GM19324 (cell line): ENCODE measurements around the gene SLC35F2.
"Not testable (repeated sequence)": the region's sequence is repeated elsewhere in the genome, so short reads cannot be mapped to it uniquely, and the experiment has no call there.

Experiments
- ATAC-seq: cut with Tn5 transposase; IDR thresholded peaks from one replicate; pipeline ENCODE4 v1.9.1; 2021; ENCODE audit warnings: mild to moderate bottlenecking, moderate library complexity; ENCODE audit not compliant: unreplicated experiment, low FRiP score

SLC35F2 gene

GRCh38 chr11:107858217-107859070 lies at the start of gene SLC35F2:
Gene SLC35F2 (minus strand): TSS chr11:107858787. CDS start chr11:107858767, 20 bp downstream.
- ATAC-seq, result peak; percentile 93

GRCh38 chr11:107908211-107908610 lies 49.6 kb upstream of the SLC35F2 start:
- ATAC-seq, result no peak

GRCh38 chr11:107898270-107898669 lies 39.7 kb upstream of the SLC35F2 start:
- no peak for ATAC-seq

GRCh38 chr11:107882095-107882820 lies 23.7 kb upstream of the SLC35F2 start:
- no peak for ATAC-seq

GRCh38 chr11:107881471-107881870 lies 22.9 kb upstream of the SLC35F2 start:
- ATAC-seq, result not testable (repeated sequence)

- no peak for ATAC-seq
These were observed 17.6 kb upstream of the SLC35F2 start for GRCh38 chr11:107876141-107876540.

GRCh38 chr11:107864591-107864990 lies 6.0 kb upstream of the SLC35F2 start:
- ATAC-seq, result no peak

GRCh38 chr11:107860688-107861087 lies 2.1 kb upstream of the SLC35F2 start:
- ATAC-seq, result no peak

- ATAC-seq, result not testable (repeated sequence)
These were observed 1.6 kb upstream of the SLC35F2 start for GRCh38 chr11:107860240-107860620.

GRCh38 chr11:107859459-107860239 lies 1.1 kb upstream of the SLC35F2 start:
- ATAC-seq, result peak; percentile 22

GRCh38 chr11:107857550-107858216 lies 904 bp downstream of the SLC35F2 start:
- no peak for ATAC-seq

- no peak for ATAC-seq
These were observed 1.5 kb downstream of the SLC35F2 start for GRCh38 chr11:107856981-107857517.

- ATAC-seq, result no peak
These were observed 2.2 kb downstream of the SLC35F2 start for GRCh38 chr11:107856180-107856980.

GRCh38 chr11:107853070-107853469 lies 5.5 kb downstream of the SLC35F2 start:
- ATAC-seq, result no peak

- ATAC-seq, result no peak
These were observed 6.8 kb downstream of the SLC35F2 start for GRCh38 chr11:107851704-107852310.

GRCh38 chr11:107849790-107850189 lies 8.8 kb downstream of the SLC35F2 start:
- ATAC-seq, result no peak

GRCh38 chr11:107848345-107848744 lies 10.2 kb downstream of the SLC35F2 start:
- no peak for ATAC-seq

GRCh38 chr11:107847184-107847583 lies 11.4 kb downstream of the SLC35F2 start:
- no peak for ATAC-seq

- ATAC-seq, result no peak
These were observed 14.5 kb downstream of the SLC35F2 start for GRCh38 chr11:107844041-107844440.
